D341Med (cell line): Measurements from ENCODE around the gene GALM.

ENCODE experiments used
- DNase-seq: peaks from one replicate; pipeline ENCODE4 v3.0.0; 2012; ENCODE audit warnings: low spot score

The GALM gene

DNA sequence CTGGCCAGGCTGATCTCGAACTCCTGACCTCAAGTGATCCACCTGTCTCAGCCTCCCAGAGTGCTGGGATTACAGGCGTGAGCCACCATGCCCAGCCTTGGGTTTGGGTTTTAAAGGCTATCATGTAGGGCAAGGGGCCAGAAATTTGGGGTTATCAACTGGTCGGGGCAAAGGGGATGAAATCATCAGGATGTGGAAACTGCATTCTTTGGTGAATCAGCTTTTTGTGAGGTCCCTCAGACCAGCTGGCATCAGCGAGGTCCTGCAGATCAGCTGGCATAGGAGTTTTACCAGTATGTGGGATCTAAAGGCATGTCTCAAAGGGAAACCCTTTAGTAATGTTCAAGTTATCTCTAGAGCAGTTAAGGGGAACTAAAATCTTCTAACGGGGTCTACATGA lies 105.7 kb downstream of the GALM start:
- DNase-seq = no peak

GRCh38 chr2:38775097-38775920 lies 109.4 kb downstream of the GALM start:
- DNase-seq = no peak

DNA sequence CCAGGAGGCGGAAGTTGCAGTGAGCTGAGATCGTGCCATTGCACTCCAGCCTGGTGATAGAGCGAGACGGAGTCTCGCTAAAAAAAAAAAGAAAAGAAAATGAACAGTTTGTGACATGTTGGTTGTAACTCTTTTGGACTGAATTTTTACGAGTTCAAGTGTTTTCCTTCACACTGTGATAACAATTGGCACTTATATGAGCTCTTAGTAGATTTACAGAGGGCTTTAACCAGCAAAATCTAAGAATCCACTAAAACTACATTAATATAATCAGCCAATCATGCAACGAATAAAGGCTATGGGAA lies 110.0 kb downstream of the GALM start:
- no peak for DNase-seq

GRCh38 chr2:38776531-38776930 lies 110.6 kb downstream of the GALM start:
- DNase-seq = no peak

DNA sequence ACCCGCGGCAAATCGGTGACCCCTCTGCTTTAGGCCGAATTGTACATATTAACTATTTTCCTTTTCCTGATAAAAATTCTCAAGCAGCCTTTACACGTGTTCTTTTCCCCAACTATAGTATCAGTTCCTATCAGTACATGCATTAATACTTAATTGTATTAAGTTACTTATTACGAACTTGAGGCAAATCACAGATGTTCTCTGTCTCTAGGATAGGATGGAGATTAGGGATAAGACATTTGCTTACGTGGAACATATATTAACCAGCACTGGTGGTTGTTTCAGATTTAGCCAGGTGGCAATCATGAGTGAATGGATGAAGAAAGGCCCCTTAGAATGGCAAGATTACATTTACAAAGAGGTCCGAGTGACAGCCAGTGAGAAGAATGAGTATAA lies 112.8 kb downstream of the GALM start:
- no peak for DNase-seq

DNA sequence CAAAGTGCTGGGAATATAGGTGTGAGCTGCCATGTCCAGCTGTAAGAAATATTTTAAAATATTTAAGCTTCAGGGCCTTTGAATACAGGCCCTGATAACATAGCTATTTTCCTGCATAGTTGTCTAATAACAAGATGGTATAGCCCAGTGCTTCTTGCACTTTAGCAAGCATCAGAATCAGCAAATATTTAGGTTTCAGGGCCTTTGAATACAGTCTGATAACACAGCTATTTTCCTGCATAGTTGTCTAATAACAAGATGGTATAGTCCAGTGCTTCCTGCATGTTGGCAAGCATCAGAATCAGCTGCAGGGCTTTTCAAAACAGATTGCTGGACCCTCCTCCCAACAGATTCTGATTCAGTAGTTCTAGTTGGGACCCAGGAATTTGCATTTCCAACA lies 117.7 kb downstream of the GALM start:
- DNase-seq = no peak
